HepG2 (cell line): ENCODE data around the gene RASD1. TPM values are rescaled to one million over a fixed set of nuclear protein-coding genes. Genes with fewer than 3 reads are reported as not detected.

Source experiments
- AKNA ChIP-seq: sonication (generic); formaldehyde crosslinking; IDR thresholded peaks from 2 replicates; pipeline ENCODE4 v1.4.0; 2020; ENCODE audit warnings: missing genetic modification reagents, borderline replicate concordance
- BHLHE40 ChIP-seq: IDR thresholded peaks from 2 replicates; pipeline ENCODE4 v1.6.1; 2011; ENCODE audit warnings: low read length, improper control_type of control experiment
- CBFB ChIP-seq: sonication (generic); formaldehyde crosslinking; IDR thresholded peaks from 2 replicates; pipeline ENCODE4 v1.4.0; 2020; ENCODE audit warnings: missing genetic modification reagents
- CSRNP2 ChIP-seq: sonication (generic); formaldehyde crosslinking; conservative IDR thresholded peaks from 2 replicates; pipeline ENCODE4 v1.8.0; 2022; ENCODE audit warnings: low read depth, missing genetic modification reagents
- EZH2 ChIP-seq: conservative IDR thresholded peaks from 2 replicates; pipeline ENCODE4 v1.6.1; 2012; ENCODE audit warnings: mild to moderate bottlenecking, low read depth, low read length, moderate library complexity
- GLI4 ChIP-seq: sonication (generic); formaldehyde crosslinking; IDR thresholded peaks from 2 replicates; pipeline ENCODE4 v1.5.1; 2020; ENCODE audit warnings: missing genetic modification reagents, mild to moderate bottlenecking, moderate library complexity, borderline replicate concordance
- MBNL3 ChIP-seq: fragments of 250-450 bp; sonication (Bioruptor Pico); conservative IDR thresholded peaks from 2 replicates; pipeline ENCODE4 v1.8.0; 2022; ENCODE audit warnings: mild to moderate bottlenecking, inconsistent platforms
- NFKB2 ChIP-seq: sonication (generic); formaldehyde crosslinking; IDR thresholded peaks from 2 replicates; pipeline ENCODE4 v1.4.0; 2020; ENCODE audit warnings: missing genetic modification reagents, borderline replicate concordance
- PAX8 ChIP-seq: sonication (generic); formaldehyde crosslinking; IDR thresholded peaks from 2 replicates; pipeline ENCODE4 v1.8.0; 2022; ENCODE audit warnings: mild to moderate bottlenecking, missing genetic modification reagents, borderline replicate concordance
- RFXAP ChIP-seq: sonication (generic); formaldehyde crosslinking; IDR thresholded peaks from 2 replicates; pipeline ENCODE4 v1.4.0; 2020; ENCODE audit warnings: missing genetic modification reagents, borderline replicate concordance
- SOX5 ChIP-seq: IDR thresholded peaks from 2 replicates; pipeline ENCODE4 v1.6.1; 2016; ENCODE audit warnings: borderline replicate concordance
- TP53 ChIP-seq: sonication (generic); formaldehyde crosslinking; conservative IDR thresholded peaks from 2 replicates; pipeline ENCODE4 v1.4.0; 2020; ENCODE audit warnings: missing genetic modification reagents
- ZNF691 ChIP-seq: sonication (generic); formaldehyde crosslinking; IDR thresholded peaks from 2 replicates; pipeline ENCODE4 v1.4.0; 2020; ENCODE audit warnings: missing genetic modification reagents, low read depth, mild to moderate bottlenecking, borderline replicate concordance
- ZNF709 ChIP-seq: sonication (generic); formaldehyde crosslinking; IDR thresholded peaks from 2 replicates; pipeline ENCODE4 v1.5.0; 2020; ENCODE audit warnings: mild to moderate bottlenecking, missing genetic modification reagents
- polyA plus RNA-seq, 8 experiments: library from polyadenylated mRNA; depleted of rRNA in 3 of 8; stranded (reverse) in 7 of 8; unstranded in 1 of 8; fragments of >200 nt; fragmentation: Illumina TruSeq in 4 of 8; extraction: Trizol in 4 of 8; gene quantifications; 2 replicates each; pipeline versions ENCODE4 v1.2.1 to v1.2.3, GENCODE V29; 2011 to 2016; ENCODE audit warnings: low read depth in 4 of 8, missing spikeins in 1 of 8, mixed read lengths in 1 of 8; ENCODE audit not compliant: insufficient read depth in 1 of 8
- total RNA-seq, 5 experiments: library from RNA; depleted of rRNA; stranded (reverse); fragments of >200 nt; fragmentation: Illumina TruSeq; extraction: Trizol; gene quantifications; 2 replicates each; pipeline ENCODE4 v1.2.3, GENCODE V29; 2016; ENCODE audit warnings: low read depth in 1 of 5
- TF ChIP-seq, protein P1 (sequence below): sonication (generic); formaldehyde crosslinking; IDR thresholded peaks from 2 replicates; pipeline ENCODE4 v1.5.1; 2020; ENCODE audit warnings: missing genetic modification reagents, mild to moderate bottlenecking, borderline replicate concordance
- TF ChIP-seq, protein P2 (sequence below): sonication (generic); formaldehyde crosslinking; conservative IDR thresholded peaks from 2 replicates; pipeline ENCODE4 v1.4.0; 2020; ENCODE audit warnings: missing genetic modification reagents

The RASD1 gene
- total and polyA plus RNA-seq, 2 of the 13 experiments (the other 11 are each of a cell fraction or from before 2014, with no cell fraction given): 1.6 to 4.2 TPM

DNA sequence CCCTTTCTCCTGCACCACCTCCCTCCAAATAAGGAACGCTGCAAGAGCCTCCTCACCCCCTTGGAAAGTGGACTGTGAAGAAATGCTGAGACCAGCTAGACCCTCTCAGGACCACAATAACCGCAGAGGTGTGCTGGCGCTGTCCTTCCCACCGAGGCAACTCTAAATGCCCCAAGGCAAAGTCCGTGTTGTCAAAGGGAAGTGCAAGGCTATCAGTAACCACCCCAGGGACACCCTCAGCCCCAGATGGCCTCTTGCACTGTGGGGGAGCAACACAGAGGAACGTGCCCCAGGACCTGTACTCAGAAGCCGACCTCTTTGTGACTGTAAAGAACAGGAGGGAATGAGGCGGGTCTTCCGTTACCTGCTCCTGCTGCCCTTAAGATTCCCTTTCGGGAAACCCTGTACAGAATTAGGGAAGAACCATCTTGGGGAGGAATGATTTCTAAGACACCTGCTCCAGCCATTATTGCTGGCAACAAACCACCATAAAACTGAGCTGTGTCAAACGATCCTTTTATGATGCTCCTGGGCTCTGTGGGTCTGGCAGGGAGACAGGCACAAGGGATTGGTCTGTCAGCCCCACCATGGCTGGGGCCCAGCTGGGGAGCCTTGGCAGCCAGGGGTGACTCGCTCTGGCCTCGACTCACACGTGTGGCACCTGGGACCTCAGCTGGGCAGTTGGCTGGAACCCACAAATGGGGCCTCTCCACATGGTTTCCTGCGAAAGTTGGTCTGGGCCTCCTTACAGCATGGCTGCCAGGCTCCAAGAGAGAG lies 34.0 kb downstream of the RASD1 start (continued):
- no peak for TF ChIP-seq AKNA (CRISPR knock-in tag)
- TF ChIP-seq TP53 (CRISPR knock-in tag): no peak
- TF ChIP-seq, protein P1, sequence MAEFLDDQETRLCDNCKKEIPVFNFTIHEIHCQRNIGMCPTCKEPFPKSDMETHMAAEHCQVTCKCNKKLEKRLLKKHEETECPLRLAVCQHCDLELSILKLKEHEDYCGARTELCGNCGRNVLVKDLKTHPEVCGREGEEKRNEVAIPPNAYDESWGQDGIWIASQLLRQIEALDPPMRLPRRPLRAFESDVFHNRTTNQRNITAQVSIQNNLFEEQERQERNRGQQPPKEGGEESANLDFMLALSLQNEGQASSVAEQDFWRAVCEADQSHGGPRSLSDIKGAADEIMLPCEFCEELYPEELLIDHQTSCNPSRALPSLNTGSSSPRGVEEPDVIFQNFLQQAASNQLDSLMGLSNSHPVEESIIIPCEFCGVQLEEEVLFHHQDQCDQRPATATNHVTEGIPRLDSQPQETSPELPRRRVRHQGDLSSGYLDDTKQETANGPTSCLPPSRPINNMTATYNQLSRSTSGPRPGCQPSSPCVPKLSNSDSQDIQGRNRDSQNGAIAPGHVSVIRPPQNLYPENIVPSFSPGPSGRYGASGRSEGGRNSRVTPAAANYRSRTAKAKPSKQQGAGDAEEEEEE: no peak
- no peak for TF ChIP-seq EZH2
- peak; percentile 54; the same call in 1 of the 2 replicates for TF ChIP-seq SOX5 (CRISPR knock-in tag)
- TF ChIP-seq CBFB (CRISPR knock-in tag): 0 out of 2 replicates have a peak, but pooled peaks have one; percentile 42
- TF ChIP-seq, protein P2, sequence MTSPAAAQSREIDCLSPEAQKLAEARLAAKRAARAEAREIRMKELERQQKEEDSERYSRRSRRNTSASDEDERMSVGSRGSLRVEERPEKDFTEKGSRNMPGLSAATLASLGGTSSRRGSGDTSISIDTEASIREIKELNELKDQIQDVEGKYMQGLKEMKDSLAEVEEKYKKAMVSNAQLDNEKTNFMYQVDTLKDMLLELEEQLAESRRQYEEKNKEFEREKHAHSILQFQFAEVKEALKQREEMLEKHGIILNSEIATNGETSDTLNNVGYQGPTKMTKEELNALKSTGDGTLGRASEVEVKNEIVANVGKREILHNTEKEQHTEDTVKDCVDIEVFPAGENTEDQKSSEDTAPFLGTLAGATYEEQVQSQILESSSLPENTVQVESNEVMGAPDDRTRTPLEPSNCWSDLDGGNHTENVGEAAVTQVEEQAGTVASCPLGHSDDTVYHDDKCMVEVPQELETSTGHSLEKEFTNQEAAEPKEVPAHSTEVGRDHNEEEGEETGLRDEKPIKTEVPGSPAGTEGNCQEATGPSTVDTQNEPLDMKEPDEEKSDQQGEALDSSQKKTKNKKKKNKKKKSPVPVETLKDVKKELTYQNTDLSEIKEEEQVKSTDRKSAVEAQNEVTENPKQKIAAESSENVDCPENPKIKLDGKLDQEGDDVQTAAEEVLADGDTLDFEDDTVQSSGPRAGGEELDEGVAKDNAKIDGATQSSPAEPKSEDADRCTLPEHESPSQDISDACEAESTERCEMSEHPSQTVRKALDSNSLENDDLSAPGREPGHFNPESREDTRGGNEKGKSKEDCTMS (CRISPR knock-in tag): no peak
- TF ChIP-seq BHLHE40: no peak
- no peak for TF ChIP-seq NFKB2 (CRISPR knock-in tag)
- no peak for TF ChIP-seq CSRNP2
- no peak for TF ChIP-seq PAX8
- no peak for TF ChIP-seq GLI4 (CRISPR knock-in tag)
- TF ChIP-seq ZNF691 (CRISPR knock-in tag): peak; percentile 62; the same call in 1 of the 2 replicates
- TF ChIP-seq ZNF709 (CRISPR knock-in tag): peak; percentile 53; the same call in 1 of the 2 replicates
- no peak for TF ChIP-seq MBNL3 (CRISPR knock-in tag)
- TF ChIP-seq RFXAP: no peak
